GM12864 (cell line): ENCODE results near the gene SLC35F5.

ENCODE experiments used
- DNase-seq: peaks from one replicate; pipeline ENCODE4 v3.0.0-alpha.2; 2011; ENCODE audit warnings: low read depth
- H3K4me3 ChIP-seq: 2 replicates; pipeline ENCODE4 v1.5.1; 2011; ENCODE audit warnings: mild to moderate bottlenecking, low read depth, low read length, control low read depth
- CTCF ChIP-seq: IDR thresholded peaks from 2 replicates; pipeline ENCODE4 v1.5.1; 2011; ENCODE audit warnings: low read depth, mild to moderate bottlenecking, moderate library complexity, low read length, control low read depth, inconsistent platforms; ENCODE audit errors: missing control alignments

The SLC35F5 gene

GRCh38 chr2:113755835-113756354, 547 bp downstream of the SLC35F5 start:
- TF ChIP-seq CTCF: no peak
- peak overlapping the region; percentile 78 for H3K4me3 ChIP-seq
- DNase-seq: no peak

- DNase-seq: no peak
These were observed 1.2 kb downstream of the SLC35F5 start for GRCh38 chr2:113755035-113755834.

GRCh38 chr2:113754160-113754559, 2.3 kb downstream of the SLC35F5 start:
- no peak for TF ChIP-seq CTCF
- no peak for DNase-seq
- no peak overlapping the region for H3K4me3 ChIP-seq

More at GRCh38 chr2:113755035-113755834, 1.2 kb downstream of the SLC35F5 start:
- TF ChIP-seq CTCF: no peak
- H3K4me3 ChIP-seq: peak overlapping the region; percentile 78

- DNase-seq: no peak
- H3K4me3 ChIP-seq: no peak overlapping the region
- no peak for TF ChIP-seq CTCF
These were observed 6.1 kb downstream of the SLC35F5 start for GRCh38 chr2:113750385-113750784.

GRCh38 chr2:113741091-113741490, 15.4 kb downstream of the SLC35F5 start:
- H3K4me3 ChIP-seq: no peak overlapping the region
- DNase-seq: no peak
- no peak for TF ChIP-seq CTCF

GRCh38 chr2:113739849-113740248, 16.6 kb downstream of the SLC35F5 start:
- no peak for TF ChIP-seq CTCF
- no peak for DNase-seq
- H3K4me3 ChIP-seq: no peak overlapping the region

GRCh38 chr2:113734185-113734584, 22.3 kb downstream of the SLC35F5 start:
- no peak overlapping the region for H3K4me3 ChIP-seq
- no peak for TF ChIP-seq CTCF
- DNase-seq: no peak
